CD4-positive, alpha-beta memory T cell (primary cell): ENCODE data around the gene ATRNL1. TPM values are rescaled to one million over a fixed set of nuclear protein-coding genes. Genes with fewer than 3 reads are reported as not detected.

Source experiments
- polyA plus RNA-seq, 2 donors: library from polyadenylated mRNA; unstranded; fragments of 300-500 nt; fragmentation: Illumina TruSeq; gene quantifications; one replicate each; pipeline ENCODE4 v1.2.3, GENCODE V29; 2021
- total RNA-seq, 2 experiments: library from RNA; stranded (reverse); gene quantifications; one replicate each; pipeline ENCODE4 v1.2.3, GENCODE V29; 2021

Gene ATRNL1
- total and polyA plus RNA-seq, 4 experiments from 2014 or later: 0.23 to 0.50 TPM; not detected in 2

Other genes starting within 250 kb of the ATRNL1 start
- gene TRUB1, start 155.2 kb upstream of the ATRNL1 start, total RNA-seq: 10 to 100 TPM; 11.3 to 14.5 TPM
- gene TRUB1, start 155.2 kb upstream of the ATRNL1 start, polyA plus RNA-seq: 10 to 100 TPM in 1 of 2 donors, 1 to 10 TPM in 1; 9.8 to 10.7 TPM